ENCODE data around the gene ILDR2. TPM values are rescaled to one million over a fixed set of nuclear protein-coding genes. Genes with fewer than 3 reads are reported as not detected.

Gene ILDR2
- total RNA-seq, 1 experiment from 2014 or later, result 0.42 TPM

- POLR2A ChIA-PET, result no interaction called here
- Mint-ChIP-seq H3K27ac (ENCODE audit: low read depth, unreplicated experiment) (no peak overlapping the region), H3K36me3 (ENCODE audit: insufficient read depth, unreplicated experiment) (no peaks in the 10 kb centered on the region), H3K4me3 (ENCODE audit: unreplicated experiment) (no peak overlapping the region), H3K4me1 (ENCODE audit: insufficient read depth, unreplicated experiment) (no peaks in the 10 kb centered on the region), H3K27me3 (ENCODE audit: insufficient read depth, unreplicated experiment) (peaks cover 67% of the 10 kb centered on the region), H3K9me3 (ENCODE audit: unreplicated experiment) (no peaks in the 10 kb centered on the region)
- no TSS peak for BruUV-seq (replicated peaks)
- no peak for DNase-seq (ENCODE audit: unreplicated experiment)
- no peak for TF ChIP-seq CTCF (IDR thresholded peaks at IDR 0.05; ENCODE audit: unreplicated experiment)
- intact Hi-C loops (cut with micrococcal nuclease), result no loop called here
- CTCF ChIA-PET, result interaction anchor here (0.5 to 1.4 kb wide), 5 partner anchors 35 to 259 kb away, joined by 3 to 8 read pairs (median 3); no protein-coding TSS in a partner anchor
Measured at GRCh38 chr1:166960858-166961474, 14.4 kb downstream of the ILDR2 start.

- ChIA-PET POLR2A (interaction anchor here (0.6 kb wide), 1 partner anchor 77 kb away, joined by 3 read pairs; no protein-coding TSS in a partner anchor), CTCF (interaction anchor here (0.7 to 1.6 kb wide), 5 partner anchors 8 to 444 kb away, joined by 3 to 6 read pairs (median 3); no protein-coding TSS in a partner anchor)
- no peak for TF ChIP-seq CTCF (IDR thresholded peaks at IDR 0.05; ENCODE audit: unreplicated experiment)
- H3K27me3 Mint-ChIP-seq (ENCODE audit: insufficient read depth, unreplicated experiment), result peaks cover 37% of the 10 kb centered on the region
- no peaks in the 10 kb centered on the region for H3K9me3 Mint-ChIP-seq (ENCODE audit: unreplicated experiment)
- no peak overlapping the region for H3K4me3 Mint-ChIP-seq (ENCODE audit: unreplicated experiment)
- no TSS peak for BruUV-seq (replicated peaks)
- no peak overlapping the region for H3K27ac Mint-ChIP-seq (ENCODE audit: low read depth, unreplicated experiment)
- intact Hi-C loops (cut with micrococcal nuclease), result no loop called here
- DNase-seq (ENCODE audit: unreplicated experiment), result no peak
- peaks cover 8% of the 10 kb centered on the region for H3K4me1 Mint-ChIP-seq (ENCODE audit: insufficient read depth, unreplicated experiment)
- H3K36me3 Mint-ChIP-seq (ENCODE audit: insufficient read depth, unreplicated experiment), result no peaks in the 10 kb centered on the region
Measured at GRCh38 chr1:166956872-166957271, 18.5 kb downstream of the ILDR2 start.

GRCh38 chr1:166956057-166956850 lies 19.1 kb downstream of the ILDR2 start:
- Mint-ChIP-seq H3K4me1 (ENCODE audit: insufficient read depth, unreplicated experiment) (peaks cover 10% of the 10 kb centered on the region), H3K4me3 (ENCODE audit: unreplicated experiment) (no peak overlapping the region), H3K27ac (ENCODE audit: low read depth, unreplicated experiment) (no peak overlapping the region), H3K9me3 (ENCODE audit: unreplicated experiment) (no peaks in the 10 kb centered on the region), H3K27me3 (ENCODE audit: insufficient read depth, unreplicated experiment) (peaks cover 31% of the 10 kb centered on the region), H3K36me3 (ENCODE audit: insufficient read depth, unreplicated experiment) (no peaks in the 10 kb centered on the region)
- DNase-seq (ENCODE audit: unreplicated experiment), result no peak
- ChIA-PET CTCF (interaction anchor here (0.7 to 1.6 kb wide), 7 partner anchors 14 to 103 kb away, joined by 3 to 6 read pairs (median 3); no protein-coding TSS in a partner anchor), POLR2A (interaction anchor here (0.6 to 0.9 kb wide), 4 partner anchors 24 to 278 kb away, joined by 3 to 4 read pairs (median 3); no protein-coding TSS in a partner anchor)
- intact Hi-C loops (cut with micrococcal nuclease), result no loop called here
- BruUV-seq (replicated peaks), result no TSS peak
- no peak for TF ChIP-seq CTCF (IDR thresholded peaks at IDR 0.05; ENCODE audit: unreplicated experiment)

GRCh38 chr1:166953491-166953890 lies 21.8 kb downstream of the ILDR2 start:
- intact Hi-C loops (cut with micrococcal nuclease), result no loop called here
- Mint-ChIP-seq H3K9me3 (ENCODE audit: unreplicated experiment) (no peaks in the 10 kb centered on the region), H3K36me3 (ENCODE audit: insufficient read depth, unreplicated experiment) (no peaks in the 10 kb centered on the region), H3K27me3 (ENCODE audit: insufficient read depth, unreplicated experiment) (peaks cover 8% of the 10 kb centered on the region), H3K27ac (ENCODE audit: low read depth, unreplicated experiment) (no peak overlapping the region), H3K4me3 (ENCODE audit: unreplicated experiment) (no peak overlapping the region), H3K4me1 (ENCODE audit: insufficient read depth, unreplicated experiment) (peaks cover 10% of the 10 kb centered on the region)
- no TSS peak for BruUV-seq (replicated peaks)
- TF ChIP-seq CTCF (IDR thresholded peaks at IDR 0.05; ENCODE audit: unreplicated experiment), result no peak
- ChIA-PET POLR2A (interaction anchor here (0.5 to 1.5 kb wide), 2 partner anchors 43 to 219 kb away, joined by 3 read pairs; no protein-coding TSS in a partner anchor), CTCF (interaction anchor here (1.0 to 2.1 kb wide), 3 partner anchors 43 to 109 kb away, joined by 3 to 7 read pairs (median 4); no protein-coding TSS in a partner anchor)
- DNase-seq (ENCODE audit: unreplicated experiment), result no peak

Measured in MCF 10A (cell line).